Lower leg skin (tissue), 3 donors: ENCODE measurements around the gene CABS1.

Source experiments
- CTCF ChIP-seq, 3 donors: fragments of 450-650 bp; IDR thresholded peaks; one replicate each; pipeline ENCODE4 v1.5.1; 2016; ENCODE audit warnings: antibody characterized with exemption in 3 of 3, mild to moderate bottlenecking in 3 of 3, moderate library complexity in 2 of 3
- POLR2A ChIP-seq, 2 donors: fragments of 450-650 bp; IDR thresholded peaks; one replicate each; pipeline ENCODE4 v1.6.1; 2016 to 2017; ENCODE audit warnings: antibody characterized with exemption in 2 of 2, mild to moderate bottlenecking in 1 of 2, moderate library complexity in 1 of 2

GRCh38 chr4:70313736-70314135 is 21.0 kb upstream of the CABS1 start:
- TF ChIP-seq POLR2A (IDR thresholded peaks at IDR 0.05): no peak
- TF ChIP-seq CTCF (IDR thresholded peaks at IDR 0.05): no peak
